ENCODE results near the gene BSN. TPM values are rescaled to one million over a fixed set of nuclear protein-coding genes. Genes with fewer than 3 reads are reported as not detected.

Gene BSN
- total RNA-seq, 1 experiment from 2014 or later = 0.92 TPM

DNA sequence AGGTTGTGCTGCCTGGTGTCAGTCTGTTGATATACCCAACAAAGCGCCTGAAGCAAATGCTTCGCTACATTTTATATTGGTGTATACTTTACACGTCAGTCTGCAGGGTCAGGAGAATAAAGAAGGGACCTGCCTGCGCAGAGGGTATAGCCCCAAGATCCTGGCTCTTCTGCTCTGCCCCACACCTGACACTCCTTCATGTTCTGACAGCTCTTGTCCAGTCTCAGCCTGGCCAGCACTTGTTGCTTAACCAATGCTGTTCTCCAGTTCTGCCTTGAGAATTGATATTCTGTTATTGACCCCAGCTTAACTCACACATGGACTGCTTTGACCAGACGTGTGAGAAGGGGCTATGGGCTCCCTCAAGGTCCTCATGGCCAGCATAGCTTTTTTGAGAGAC, 35.8 kb upstream of the BSN start:
- H3K27ac Mint-ChIP-seq (ENCODE audit: unreplicated experiment) = peak overlapping the region; percentile 64
- H3K27me3 Mint-ChIP-seq (ENCODE audit: unreplicated experiment) = no peaks in the 10 kb centered on the region
- CTCF ChIA-PET = interaction anchor here (0.6 kb wide), 2 partner anchors 64 to 522 kb away, joined by 3 to 4 read pairs; no protein-coding TSS in a partner anchor
- peaks cover 49% of the 10 kb centered on the region for H3K4me1 Mint-ChIP-seq (ENCODE audit: low read depth, unreplicated experiment)
- no peak overlapping the region for H3K4me3 Mint-ChIP-seq (ENCODE audit: low read depth, unreplicated experiment)
- TF ChIP-seq, protein P1, sequence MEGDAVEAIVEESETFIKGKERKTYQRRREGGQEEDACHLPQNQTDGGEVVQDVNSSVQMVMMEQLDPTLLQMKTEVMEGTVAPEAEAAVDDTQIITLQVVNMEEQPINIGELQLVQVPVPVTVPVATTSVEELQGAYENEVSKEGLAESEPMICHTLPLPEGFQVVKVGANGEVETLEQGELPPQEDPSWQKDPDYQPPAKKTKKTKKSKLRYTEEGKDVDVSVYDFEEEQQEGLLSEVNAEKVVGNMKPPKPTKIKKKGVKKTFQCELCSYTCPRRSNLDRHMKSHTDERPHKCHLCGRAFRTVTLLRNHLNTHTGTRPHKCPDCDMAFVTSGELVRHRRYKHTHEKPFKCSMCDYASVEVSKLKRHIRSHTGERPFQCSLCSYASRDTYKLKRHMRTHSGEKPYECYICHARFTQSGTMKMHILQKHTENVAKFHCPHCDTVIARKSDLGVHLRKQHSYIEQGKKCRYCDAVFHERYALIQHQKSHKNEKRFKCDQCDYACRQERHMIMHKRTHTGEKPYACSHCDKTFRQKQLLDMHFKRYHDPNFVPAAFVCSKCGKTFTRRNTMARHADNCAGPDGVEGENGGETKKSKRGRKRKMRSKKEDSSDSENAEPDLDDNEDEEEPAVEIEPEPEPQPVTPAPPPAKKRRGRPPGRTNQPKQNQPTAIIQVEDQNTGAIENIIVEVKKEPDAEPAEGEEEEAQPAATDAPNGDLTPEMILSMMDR (IDR thresholded peaks at IDR 0.05; ENCODE audit: unreplicated experiment) = no peak
- intact Hi-C loops (cut with micrococcal nuclease; ENCODE audit: unreplicated experiment) = no loop called here
- DNase-seq = no peak
- BruUV-seq (replicated peaks) = no TSS peak
- H3K36me3 Mint-ChIP-seq (ENCODE audit: insufficient read depth, unreplicated experiment) = peaks cover 67% of the 10 kb centered on the region
- no peaks in the 10 kb centered on the region for H3K9me3 Mint-ChIP-seq (ENCODE audit: low read depth, unreplicated experiment)

DNA sequence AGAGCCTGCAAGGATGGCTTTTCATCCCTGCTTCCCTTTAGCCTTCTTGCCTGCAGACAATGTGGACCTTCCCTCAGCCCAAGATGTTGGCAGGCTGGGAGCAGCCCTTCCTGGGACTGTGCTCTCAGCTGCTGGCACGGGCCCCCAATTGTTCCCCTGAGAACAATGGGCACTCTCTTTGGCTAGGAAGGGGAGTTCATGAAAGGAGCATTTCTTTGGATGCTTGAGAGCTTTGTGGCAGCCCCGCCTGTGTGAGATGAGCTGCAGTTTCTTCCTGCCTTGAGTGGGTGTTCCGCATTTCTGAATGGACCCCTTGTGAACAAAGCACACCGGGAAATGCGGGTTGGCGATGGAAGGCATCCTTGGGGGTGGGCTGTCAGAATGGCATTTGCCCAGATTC, 35.0 kb upstream of the BSN start:
- CTCF ChIA-PET = interaction anchor here (0.9 to 1.0 kb wide), 2 partner anchors 9 to 63 kb away, joined by 3 to 4 read pairs; no protein-coding TSS in a partner anchor
- peak; percentile 58 for DNase-seq

DNA sequence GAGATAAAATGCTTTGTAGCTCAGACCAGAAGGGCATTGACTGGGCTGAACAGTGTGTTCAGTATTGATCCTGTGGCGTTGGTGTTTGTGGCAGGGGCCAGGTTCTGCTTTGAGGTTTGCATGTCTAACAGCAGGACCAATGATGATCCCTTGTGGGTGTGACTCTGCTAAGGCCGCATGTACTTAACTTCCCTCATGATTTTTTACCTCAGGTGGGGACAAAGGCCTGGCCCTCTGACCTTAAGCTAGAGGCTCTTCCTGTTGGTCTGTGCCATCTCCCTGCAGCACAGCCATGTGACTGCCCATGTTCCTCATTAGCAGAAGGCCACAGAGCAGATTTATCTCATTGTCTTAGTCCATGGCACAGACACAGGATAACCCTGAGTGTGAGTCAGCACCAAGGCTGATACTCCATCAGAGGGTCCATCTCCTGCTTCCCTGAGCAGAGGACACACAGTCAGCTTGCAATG, 34.3 kb upstream of the BSN start:
- TF ChIP-seq, protein P1 (IDR thresholded peaks at IDR 0.05; ENCODE audit: unreplicated experiment) = no peak
- Mint-ChIP-seq H3K36me3 (ENCODE audit: insufficient read depth, unreplicated experiment) (peaks cover 60% of the 10 kb centered on the region), H3K27ac (ENCODE audit: unreplicated experiment) (peak overlapping the region; percentile 16), H3K4me1 (ENCODE audit: low read depth, unreplicated experiment) (peaks cover 45% of the 10 kb centered on the region), H3K27me3 (ENCODE audit: unreplicated experiment) (no peaks in the 10 kb centered on the region), H3K4me3 (ENCODE audit: low read depth, unreplicated experiment) (no peak overlapping the region), H3K9me3 (ENCODE audit: low read depth, unreplicated experiment) (no peaks in the 10 kb centered on the region)
- DNase-seq = no peak
- intact Hi-C loops (cut with micrococcal nuclease; ENCODE audit: unreplicated experiment) = no loop called here
- CTCF ChIA-PET = interaction anchor here (0.6 to 1.0 kb wide), 3 partner anchors 10 to 341 kb away, joined by 3 to 4 read pairs (median 4); no protein-coding TSS in a partner anchor
- BruUV-seq (replicated peaks) = no TSS peak

More for the DNA sequence above, 35.0 kb upstream of the BSN start:
- BruUV-seq (replicated peaks) = no TSS peak
- no peaks in the 10 kb centered on the region for H3K9me3 Mint-ChIP-seq (ENCODE audit: low read depth, unreplicated experiment)
- peaks cover 45% of the 10 kb centered on the region for H3K4me1 Mint-ChIP-seq (ENCODE audit: low read depth, unreplicated experiment)
- peak overlapping the region; percentile 64 for H3K27ac Mint-ChIP-seq (ENCODE audit: unreplicated experiment)
- peaks cover 60% of the 10 kb centered on the region for H3K36me3 Mint-ChIP-seq (ENCODE audit: insufficient read depth, unreplicated experiment)
- no peaks in the 10 kb centered on the region for H3K27me3 Mint-ChIP-seq (ENCODE audit: unreplicated experiment)
- H3K4me3 Mint-ChIP-seq (ENCODE audit: low read depth, unreplicated experiment) = peak overlapping the region; percentile 30
- intact Hi-C loops (cut with micrococcal nuclease; ENCODE audit: unreplicated experiment) = no loop called here
- TF ChIP-seq, protein P1 (IDR thresholded peaks at IDR 0.05; ENCODE audit: unreplicated experiment) = no peak

DNA sequence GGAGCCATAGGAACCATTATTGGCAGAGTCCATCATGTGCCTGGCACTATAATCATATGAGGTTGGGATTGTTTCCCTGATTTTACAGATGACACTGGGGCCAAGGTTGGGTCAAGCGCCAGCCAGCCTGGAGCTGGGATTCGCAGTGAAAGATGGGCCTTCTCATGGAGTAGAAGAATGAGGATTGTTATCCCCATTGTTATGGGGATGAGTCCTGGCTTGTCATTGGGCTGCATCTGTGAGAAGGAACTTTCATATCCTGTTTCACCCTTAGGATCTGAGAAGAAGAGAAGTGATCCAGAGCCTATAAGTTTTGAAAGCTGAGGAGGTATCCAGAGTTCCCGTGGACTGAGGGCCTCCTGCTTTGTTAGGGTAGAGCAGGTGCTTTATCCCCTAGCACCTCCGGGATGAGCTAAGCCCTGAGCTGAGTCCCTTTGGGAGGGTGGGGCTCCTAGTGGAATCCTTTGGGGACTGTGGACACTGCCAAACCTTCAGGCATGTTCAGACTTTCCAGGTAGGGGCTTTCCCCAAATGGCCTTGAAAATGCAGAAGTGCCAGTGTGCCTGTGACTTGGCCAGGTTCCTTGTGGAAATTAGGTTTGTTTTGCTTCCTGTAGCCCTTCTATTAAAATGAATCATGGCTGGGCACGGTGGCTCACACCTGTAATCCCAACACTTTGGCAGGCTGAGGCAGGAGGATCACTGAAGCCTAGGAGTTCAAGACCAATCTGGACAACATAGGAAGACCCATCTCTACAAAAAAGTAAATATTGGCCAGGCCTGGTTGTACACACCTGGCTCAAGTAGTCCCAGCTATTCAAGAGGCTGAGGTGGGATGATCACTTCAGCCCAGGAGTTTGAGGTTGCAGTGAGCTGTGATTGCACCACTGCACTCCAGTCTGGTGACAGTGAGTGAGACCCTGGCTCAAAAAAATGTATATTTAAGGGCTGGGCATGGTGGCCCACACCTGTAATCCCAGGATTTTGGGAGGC, 30.2 kb upstream of the BSN start:
- no peak overlapping the region for H3K4me3 Mint-ChIP-seq (ENCODE audit: low read depth, unreplicated experiment)
- peaks cover 17% of the 10 kb centered on the region for H3K4me1 Mint-ChIP-seq (ENCODE audit: low read depth, unreplicated experiment)
- CTCF ChIA-PET = interaction anchor here (0.6 to 1.0 kb wide), 4 partner anchors 10 to 356 kb away, joined by 3 to 9 read pairs (median 4); no protein-coding TSS in a partner anchor
- TF ChIP-seq, protein P1 (IDR thresholded peaks at IDR 0.05; ENCODE audit: unreplicated experiment) = no peak
- no TSS peak for BruUV-seq (replicated peaks)
- H3K9me3 Mint-ChIP-seq (ENCODE audit: low read depth, unreplicated experiment) = no peaks in the 10 kb centered on the region
- intact Hi-C loops (cut with micrococcal nuclease; ENCODE audit: unreplicated experiment) = no loop called here
- H3K27ac Mint-ChIP-seq (ENCODE audit: unreplicated experiment) = no peak overlapping the region
- H3K36me3 Mint-ChIP-seq (ENCODE audit: insufficient read depth, unreplicated experiment) = peaks cover 50% of the 10 kb centered on the region
- peak; percentile 21 for DNase-seq
- H3K27me3 Mint-ChIP-seq (ENCODE audit: unreplicated experiment) = no peaks in the 10 kb centered on the region
